HG03571 (cell line): ENCODE results near the gene TMC5.

Source experiments
- ATAC-seq: cut with Tn5 transposase; IDR thresholded peaks from one replicate; pipeline ENCODE4 v1.9.1; 2021; ENCODE audit not compliant: unreplicated experiment

The TMC5 gene

DNA sequence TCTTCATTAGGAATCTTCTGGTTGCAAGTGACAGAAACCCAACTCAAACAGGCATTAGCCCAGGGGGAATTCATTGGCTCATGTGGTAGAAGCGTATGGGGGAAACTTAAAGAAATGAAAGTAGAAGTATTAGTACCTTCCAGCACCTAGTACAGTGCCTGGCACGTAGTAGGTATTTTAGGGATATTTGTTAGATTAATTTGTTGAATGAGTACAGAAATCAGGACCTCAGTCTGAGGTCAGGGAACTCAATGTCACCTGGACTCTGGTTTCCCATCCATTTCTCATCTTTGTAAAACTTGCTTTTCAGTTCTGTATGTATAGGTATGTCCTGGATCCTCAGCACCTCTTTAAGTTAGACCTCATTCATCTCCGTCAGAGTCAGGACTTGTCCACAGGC, 32.5 kb downstream of the TMC5 start:
- ATAC-seq = no peak

DNA sequence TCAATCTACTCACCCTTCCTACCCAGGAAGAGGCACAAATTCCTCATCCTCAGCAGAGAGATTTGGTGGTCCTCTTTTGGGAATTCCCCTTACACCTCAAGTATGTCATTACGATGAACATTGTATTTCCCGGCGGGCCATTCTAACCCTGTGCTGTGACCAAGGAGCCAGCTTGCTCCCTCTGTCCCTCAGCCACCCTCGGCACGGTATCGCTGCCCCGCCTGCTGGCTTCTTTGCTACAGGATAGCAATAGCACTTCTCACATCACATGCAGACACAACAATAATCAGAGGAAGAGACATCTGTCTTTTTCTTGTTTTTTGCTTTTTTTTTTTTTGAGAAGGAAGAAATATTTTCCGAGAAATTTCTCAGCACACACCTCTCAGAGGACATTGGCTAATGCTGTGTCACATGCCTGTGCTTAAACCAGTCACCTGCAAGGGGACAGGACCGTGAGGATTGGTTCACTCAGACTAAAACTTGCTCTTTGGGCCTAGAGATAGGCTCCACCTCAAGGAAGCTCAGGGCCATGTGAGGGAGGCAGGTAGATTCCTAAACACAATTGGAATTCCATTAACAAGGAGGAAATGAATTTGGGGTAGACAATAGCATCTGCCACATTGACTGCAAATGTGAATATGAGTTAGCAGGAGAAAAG, 41.2 kb downstream of the TMC5 start:
- no peak for ATAC-seq

DNA sequence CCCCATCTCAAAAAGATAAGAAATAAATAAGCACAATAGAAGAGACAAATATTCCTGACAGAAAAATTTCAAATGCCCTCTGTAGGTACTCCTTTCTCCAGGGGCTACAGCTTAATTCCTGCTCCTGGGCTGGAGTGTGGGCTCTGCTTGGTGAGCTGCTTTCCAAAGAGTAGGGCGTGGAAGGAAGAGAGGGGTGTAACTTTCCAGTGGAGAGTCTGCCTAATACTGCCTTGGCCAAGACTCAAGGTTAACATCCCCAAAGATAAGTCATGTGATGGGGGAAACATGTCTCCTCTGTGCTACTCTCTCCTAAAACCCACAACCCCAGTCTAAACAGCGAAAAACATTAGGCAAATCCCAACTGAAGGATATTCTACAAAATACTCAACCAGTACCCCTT, 42.7 kb downstream of the TMC5 start:
- ATAC-seq = no peak

DNA sequence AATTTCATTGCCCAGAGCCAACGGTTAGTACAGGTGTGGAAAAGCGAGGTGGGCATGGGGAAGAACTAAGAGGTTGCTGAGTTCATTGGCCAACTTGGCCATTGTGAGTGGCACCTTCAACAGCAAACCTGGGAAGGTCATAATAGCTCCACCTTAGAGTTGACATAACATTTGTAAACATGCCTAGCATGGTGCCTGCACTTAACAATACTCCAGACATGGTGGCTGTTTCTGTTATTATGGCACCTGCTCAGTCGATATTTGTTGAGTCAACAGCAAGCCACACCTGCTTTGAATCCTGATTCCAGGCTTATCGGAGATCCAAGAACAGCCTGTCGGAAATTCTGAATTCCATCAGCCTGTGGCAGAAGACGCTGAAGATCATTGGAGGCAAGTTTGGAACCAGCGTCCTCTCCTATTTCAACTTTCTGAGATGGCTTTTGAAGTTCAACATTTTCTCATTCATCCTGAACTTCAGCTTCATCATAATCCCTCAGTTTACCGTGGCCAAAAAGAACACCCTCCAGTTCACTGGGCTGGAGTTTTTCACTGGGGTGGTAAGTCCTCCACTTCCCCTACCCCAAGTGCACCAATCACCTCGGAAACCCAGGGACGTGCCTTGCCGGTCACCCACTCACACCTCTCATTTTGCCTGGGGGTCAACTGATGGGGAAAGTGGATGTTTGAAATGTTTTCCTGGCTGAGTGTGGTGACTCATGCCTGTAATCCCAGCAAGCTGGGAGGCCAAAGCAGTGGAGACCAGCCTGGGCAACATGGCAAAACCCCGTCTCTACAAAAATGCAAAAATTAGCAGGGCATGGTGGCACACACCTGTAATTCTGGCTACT, 46.0 kb downstream of the TMC5 start:
- ATAC-seq = no peak

DNA sequence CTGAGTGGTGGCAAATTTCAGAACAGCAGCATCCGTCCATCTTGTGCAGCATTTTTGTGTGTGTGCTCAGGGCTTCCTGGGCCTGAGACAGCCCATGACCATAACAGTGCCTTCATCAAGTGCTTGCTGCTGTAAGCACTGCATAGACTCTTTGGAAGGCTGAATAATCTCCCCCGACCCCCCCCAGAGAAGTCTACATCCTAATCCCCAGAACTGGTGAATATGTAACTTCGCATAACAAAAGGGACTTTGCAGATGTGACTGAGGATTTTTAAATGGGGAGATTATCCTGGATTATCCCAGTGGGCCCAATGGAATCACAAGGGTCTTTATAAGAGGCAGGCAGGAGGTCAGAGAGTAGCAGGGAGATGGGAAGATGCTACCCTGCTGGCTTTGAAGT, 50.6 kb downstream of the TMC5 start:
- ATAC-seq = no peak

DNA sequence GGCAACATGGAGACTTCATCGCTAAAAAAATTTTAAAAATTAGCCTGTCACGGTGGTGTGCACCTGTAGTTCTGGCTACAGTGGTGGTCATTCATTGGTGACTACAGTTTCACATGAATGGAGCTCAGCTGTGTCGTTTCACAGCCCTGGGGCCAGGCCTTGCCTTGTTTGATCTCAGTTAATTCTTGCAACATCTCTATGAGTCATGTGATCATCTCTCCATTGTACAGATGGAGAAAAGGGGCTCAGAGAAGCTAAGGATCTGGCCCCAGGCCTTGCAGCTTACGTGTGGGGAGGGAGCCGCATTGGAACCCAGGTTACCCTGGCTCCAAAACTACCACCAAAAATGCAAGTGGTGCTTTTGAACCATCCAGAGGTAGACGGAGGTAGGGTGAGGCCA, 54.8 kb downstream of the TMC5 start:
- no peak for ATAC-seq

DNA sequence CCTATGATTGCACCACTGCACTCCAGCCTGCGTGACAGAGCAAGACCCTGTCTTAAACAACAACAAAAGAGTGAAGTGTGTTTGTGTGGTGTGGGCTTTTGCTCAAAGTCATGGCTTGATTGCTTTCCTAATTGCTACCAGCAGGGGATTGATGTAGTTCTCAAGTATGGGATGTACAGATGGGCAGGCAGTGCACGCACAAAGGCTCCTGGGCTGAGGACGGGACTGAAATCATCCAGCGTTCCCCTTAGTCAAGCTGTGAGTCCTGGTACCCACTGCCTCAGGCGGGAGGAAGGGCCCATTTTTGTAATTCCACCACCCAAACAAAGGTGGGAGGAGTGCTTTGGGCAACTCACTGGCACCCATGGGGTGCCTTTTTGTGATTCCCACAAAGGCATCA, 56.9 kb downstream of the TMC5 start:
- no peak for ATAC-seq

DNA sequence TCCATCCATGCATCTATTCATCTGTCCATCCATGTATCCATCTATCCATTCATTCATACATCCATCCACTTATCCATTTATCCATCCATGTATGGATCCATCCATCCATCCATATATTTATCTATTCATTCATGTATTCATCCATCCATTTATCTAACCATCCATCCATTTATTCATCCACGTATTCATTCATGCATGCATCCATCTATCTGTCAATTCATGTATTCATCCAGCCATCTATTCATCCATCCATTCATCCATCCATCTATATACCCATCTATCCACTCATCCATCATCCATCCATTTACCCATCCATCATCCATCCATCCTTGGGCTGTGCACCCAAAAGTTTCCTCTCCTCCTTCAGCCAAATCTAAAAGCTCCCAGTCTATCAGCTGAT, 60.8 kb downstream of the TMC5 start:
- no peak for ATAC-seq

DNA sequence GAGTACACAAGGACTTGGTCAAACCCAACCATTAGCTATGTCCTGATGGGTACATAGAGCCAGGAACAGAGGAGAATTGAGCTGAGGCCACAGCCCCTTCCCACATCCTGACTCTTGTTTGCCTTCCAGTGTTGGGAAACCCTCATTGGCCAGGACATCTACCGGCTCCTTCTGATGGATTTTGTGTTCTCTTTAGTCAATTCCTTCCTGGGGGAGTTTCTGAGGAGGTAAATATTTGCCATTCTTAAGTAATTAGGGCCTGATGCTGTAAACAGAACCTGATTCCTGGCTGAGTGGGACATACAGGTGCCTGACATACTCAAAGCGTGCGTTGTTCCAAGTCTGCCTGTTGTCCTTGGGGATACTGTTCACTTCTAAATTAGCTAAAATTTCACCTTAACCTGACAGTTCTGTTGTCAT, 61.6 kb downstream of the TMC5 start:
- ATAC-seq = no peak

DNA sequence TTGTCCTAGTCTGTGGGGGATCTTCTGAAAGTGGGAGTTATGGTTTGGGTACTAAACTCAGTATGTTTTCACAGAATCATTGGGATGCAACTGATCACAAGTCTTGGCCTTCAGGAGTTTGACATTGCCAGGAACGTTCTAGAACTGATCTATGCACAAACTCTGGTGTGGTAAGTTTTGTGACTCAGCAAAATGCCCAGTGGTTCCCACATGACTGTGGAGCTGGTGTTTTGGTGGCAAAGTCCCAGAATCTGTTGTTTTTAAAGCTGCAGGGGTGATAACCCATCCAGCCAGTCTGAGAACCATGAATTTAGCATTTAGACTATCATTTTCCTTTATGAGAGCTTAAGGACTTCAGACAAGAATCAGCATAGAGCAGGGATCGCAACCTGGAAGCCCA, 63.6 kb downstream of the TMC5 start:
- ATAC-seq = no peak

DNA sequence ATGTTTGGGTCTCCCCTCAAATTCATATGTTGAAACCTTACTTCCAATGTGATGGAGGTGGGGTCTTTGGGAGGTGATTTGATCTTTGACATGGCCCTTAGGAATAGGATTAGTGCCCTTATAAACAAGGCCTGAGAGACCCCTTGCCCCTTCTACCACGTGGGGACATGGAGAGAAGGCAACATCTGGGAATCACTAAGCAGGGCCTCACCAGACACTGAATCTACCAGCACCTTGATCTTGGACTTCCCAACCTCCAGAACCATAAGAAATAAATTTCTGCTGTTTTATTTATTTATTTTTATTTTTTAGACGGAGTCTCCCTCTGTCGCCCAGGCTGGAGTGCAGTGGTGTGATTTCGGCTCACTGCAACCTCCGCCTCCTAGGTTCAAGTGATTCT, 64.1 kb downstream of the TMC5 start:
- no peak for ATAC-seq

DNA sequence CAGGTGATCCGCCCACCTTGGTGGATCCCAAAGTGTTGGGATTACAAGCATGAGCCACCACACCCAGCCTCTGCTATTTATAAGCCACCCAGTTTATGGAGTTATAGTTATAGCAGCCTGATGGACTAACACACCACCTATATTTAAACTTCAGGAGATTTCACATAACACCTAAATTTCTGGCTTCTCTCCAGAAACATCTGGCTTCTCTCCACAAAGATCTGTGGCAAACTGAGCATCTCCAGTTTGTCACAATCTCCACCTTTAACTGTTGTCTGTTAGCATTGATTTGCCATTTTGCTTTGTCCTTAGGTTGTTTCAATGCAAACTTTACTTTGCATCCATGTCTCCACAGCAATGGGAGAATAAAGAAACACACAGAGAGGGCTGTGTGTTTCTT, 64.6 kb downstream of the TMC5 start:
- no peak for ATAC-seq

DNA sequence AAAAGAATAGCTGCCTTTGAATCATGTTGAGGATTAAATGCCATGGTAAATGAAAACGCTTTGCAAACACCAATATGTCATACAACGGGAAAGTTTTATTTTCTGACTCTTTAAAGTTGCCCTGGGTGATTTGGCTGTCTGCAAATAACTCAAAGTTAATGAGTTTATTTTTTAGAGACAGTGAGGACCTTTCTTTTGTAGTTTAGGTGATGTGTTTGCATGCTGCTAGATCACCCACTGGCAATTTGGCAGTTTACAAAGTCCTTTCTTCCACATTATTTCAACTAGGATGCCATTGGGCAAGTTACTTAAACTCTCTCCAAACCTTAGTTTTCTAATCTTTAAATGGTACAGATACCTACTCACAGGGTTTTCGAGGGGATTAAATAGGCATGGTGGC, 66.4 kb downstream of the TMC5 start:
- no peak for ATAC-seq

DNA sequence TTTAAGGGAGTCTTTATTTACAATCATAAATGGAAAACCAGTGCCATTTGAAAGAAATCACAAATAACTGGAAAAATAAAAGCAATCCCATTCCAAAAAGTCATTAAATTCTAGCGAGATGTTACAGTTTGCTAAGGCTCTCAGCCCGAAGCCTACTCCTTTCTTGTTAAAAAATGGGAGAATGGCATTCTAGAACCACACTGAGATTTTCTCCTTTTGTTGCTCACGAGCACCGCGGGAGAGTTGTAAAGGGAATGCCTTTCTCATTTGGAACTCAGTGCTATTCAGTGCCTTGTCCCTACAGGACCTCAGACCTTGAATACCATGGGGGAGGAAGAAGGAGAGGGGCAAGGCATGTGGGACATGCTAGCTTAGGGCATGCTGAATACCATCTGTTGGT, 67.9 kb downstream of the TMC5 start:
- ATAC-seq = no peak

DNA sequence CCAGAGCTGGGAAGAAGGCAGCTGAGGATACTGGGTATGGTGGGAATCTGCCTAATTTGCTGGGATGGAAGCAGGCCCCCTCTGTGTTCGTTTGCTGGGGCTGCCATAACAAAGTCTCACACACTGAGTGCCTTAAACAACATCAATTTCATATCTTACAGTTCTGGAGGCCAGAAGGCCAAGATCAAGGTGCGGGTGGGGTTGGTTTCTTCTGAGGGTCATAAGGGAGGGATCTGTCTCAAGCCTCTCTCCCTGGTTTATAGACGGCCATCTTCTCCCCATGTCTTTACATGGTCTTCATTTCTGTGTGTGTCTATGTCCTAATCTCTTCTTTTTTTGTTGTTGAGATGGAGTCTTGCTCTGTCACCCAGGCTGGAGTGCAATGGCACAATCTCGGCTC, 68.4 kb downstream of the TMC5 start:
- no peak for ATAC-seq

DNA sequence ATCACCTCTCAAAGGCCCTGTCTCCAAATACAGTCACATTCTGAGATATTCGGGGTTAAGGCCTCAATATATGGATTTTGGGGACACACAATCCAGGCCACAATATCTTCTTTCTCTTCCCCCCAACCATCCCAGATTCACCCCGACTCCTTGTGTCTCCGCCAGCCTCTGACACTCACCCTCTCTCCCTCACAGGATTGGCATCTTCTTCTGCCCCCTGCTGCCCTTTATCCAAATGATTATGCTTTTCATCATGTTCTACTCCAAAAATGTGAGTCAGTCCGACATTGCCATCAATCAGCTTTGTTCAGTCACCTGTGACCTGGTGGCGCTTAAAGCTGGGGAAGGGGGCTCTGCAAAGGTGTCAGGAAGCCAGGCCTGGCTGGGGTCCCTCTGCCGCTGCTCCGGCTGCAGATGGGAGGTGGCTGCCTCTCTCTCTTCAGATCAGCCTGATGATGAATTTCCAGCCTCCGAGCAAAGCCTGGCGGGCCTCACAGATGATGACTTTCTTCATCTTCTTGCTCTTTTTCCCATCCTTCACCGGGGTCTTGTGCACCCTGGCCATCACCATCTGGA, 69.2 kb downstream of the TMC5 start:
- ATAC-seq = no peak

DNA sequence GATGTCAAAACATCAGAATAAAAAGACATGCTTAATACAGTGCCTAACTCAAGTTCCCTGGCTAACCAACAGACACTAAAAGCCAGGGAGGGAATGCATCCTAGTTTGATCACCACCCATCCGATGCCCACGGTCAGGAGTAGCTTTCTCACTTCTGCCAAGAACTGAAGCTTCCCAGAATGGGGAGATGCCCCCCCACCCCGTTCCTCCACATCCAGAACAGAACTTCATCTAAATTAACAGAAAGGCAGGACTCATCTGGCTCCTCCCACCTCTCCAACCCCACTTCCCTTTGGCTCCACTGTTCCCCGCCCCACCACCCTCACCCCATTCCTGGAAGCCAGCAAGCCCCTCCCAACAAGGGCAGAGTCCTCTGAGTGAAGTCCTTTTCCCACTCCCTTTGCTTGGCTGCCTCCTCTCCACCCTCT, 70.5 kb downstream of the TMC5 start:
- ATAC-seq = no peak

DNA sequence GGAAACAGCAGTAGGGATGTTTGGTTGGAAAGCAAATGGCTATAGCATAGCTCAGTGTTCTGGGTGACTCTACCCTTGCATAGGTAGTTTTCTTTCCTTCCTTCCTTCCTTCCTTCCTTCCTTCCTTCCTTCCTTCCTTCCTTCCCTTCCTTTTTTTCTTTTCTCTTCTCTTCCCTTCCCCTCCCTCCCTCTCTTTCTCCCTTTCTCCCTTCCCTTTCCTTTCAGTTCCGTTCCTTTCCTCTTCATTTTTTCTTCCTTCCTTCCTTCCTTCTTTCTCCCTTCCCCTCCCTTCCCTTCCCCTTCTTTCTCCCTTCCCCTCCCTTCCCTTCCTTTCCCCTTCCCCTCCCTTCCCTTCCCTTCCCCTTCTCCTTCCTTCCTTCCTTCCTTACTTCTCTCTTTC, 72.9 kb downstream of the TMC5 start:
- ATAC-seq = no peak

DNA sequence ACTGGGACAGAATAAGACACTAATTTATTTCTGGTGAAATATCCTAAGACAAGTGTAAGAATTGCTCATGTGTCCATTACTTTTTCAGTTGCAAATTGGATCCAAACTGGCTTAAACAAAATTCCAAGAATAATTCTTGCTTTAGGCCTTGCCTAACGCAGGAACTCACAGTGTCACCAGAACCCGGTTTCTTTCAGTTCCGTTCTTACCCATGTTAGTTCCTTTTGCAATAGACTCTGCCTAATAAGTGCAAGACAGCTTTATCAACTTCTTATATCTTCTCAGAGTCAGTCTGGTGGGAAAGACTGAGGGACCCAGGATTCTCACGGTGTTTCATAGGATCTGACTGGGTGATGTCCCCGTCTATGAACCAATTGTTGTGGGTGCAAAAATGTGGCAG, 79.5 kb downstream of the TMC5 start:
- ATAC-seq = no peak

DNA sequence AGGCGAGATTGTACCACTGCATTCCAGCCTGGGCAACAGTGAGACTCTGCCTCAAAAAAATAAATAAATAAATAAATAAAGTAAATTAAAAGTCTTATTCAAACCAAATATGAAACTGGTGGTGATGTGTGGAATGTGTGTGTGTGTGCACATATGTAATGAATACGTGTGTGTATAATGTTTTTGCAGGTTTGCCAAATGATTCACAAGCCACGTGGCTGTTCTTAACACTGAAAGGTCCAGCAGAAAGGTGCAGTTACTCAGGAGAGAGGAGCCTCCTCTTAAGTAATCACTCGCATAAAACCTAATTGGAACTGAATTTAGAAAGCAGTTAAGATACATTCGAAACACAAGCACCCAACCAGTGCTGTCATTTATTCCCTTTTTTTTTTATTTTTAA, 81.3 kb downstream of the TMC5 start:
- ATAC-seq = no peak

DNA sequence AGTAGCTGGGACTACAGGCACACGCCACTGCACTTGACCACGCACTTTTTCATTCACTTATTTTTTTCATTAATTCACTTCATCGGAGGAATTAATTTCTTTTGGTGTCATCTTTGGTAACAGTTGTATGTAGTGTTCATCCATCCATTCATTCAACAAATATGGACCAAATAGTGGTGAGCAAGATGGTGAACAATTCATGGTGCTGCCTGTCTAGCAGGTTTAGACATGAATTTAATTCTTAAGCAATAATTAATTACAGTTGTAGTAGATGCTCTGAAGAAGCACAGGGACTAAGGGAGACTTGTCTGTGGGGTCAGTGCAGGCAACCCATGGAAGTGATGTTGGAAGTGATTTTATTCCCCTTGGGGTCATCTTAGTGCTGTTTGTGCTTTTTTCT, 81.8 kb downstream of the TMC5 start:
- ATAC-seq = no peak

DNA sequence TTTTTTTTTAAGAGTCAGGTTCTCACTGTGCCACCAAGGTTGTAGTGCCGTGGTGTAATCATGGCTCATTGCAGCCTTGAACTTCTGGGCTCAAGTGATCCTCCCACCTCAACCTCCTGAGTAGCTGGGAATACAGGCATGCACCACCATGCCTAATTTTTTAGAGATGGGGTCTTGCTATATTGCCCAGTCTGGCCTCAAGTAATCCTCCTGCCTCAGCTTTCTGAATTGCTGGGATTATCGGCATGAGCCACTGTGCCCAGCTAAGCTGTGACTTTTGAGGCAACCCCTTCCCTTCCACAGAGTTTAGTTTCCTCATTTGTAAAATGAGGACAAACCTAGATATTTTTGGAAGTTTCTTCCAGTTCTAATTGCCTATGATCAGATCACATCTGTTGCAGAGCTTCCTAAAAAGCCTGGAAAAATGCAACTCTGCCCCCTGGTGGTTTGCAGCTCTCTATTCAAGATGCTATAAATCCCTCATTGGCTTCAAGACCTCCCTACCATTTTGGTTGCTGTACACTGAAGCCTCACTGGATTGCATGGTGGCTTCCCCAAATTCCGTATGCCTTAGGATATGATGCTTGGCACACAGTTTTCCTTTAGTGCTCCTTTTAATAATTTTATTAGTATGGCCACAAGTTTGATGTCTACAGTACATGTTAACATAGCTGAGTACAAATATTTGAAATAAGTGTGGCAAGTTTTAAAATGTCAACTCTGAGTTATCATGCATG, 84.9 kb downstream of the TMC5 start:
- ATAC-seq = no peak
